ACC112 (cell line): ENCODE measurements around the gene SLCO2A1.

Experiments used
- H2AFZ ChIP-seq: fragments of 200-600 bp; sonication (generic); one replicate; pipeline ENCODE4 v1.6.0; 2017; ENCODE audit warnings: antibody characterized with exemption, low read length; ENCODE audit not compliant: unreplicated experiment
- H3K27ac ChIP-seq: fragments of 200-600 bp; sonication (generic); 2 replicates; pipeline ENCODE4 v1.5.1; 2014; ENCODE audit warnings: low read depth, mild to moderate bottlenecking, antibody characterized with exemption, low read length, moderate library complexity
- H3K27me3 ChIP-seq: fragments of 200-600 bp; sonication (generic); 2 replicates; pipeline ENCODE4 v1.6.1; 2014; ENCODE audit warnings: mild to moderate bottlenecking, antibody characterized with exemption, low read length, moderate library complexity, mixed read lengths; ENCODE audit not compliant: insufficient read depth
- H3K36me3 ChIP-seq: fragments of 200-600 bp; sonication (generic); 2 replicates; pipeline ENCODE4 v1.6.1; 2016; ENCODE audit warnings: mild to moderate bottlenecking, antibody characterized with exemption, low read length, moderate library complexity, mixed read lengths; ENCODE audit not compliant: insufficient read depth
- H3K4me1 ChIP-seq: fragments of 200-600 bp; sonication (generic); one replicate; pipeline ENCODE4 v1.6.1; 2016; ENCODE audit warnings: low read length, mixed read lengths; ENCODE audit not compliant: insufficient read depth, unreplicated experiment, control insufficient read depth
- H3K4me3 ChIP-seq: fragments of 200-600 bp; sonication (generic); 2 replicates; pipeline ENCODE4 v1.5.1; 2014; ENCODE audit warnings: mild to moderate bottlenecking, low read depth, low read length
- H3K79me2 ChIP-seq: fragments of 200-600 bp; sonication (generic); one replicate; pipeline ENCODE4 v1.6.0; 2016; ENCODE audit warnings: low read length; ENCODE audit not compliant: control insufficient read depth, unreplicated experiment, insufficient read depth

Gene SLCO2A1

GRCh38 chr3:133965013-133965570 is 64.6 kb downstream of the SLCO2A1 start:
- H2AFZ ChIP-seq: no peak overlapping the region
- H3K36me3 ChIP-seq: no peaks in the 10 kb centered on the region

DNA sequence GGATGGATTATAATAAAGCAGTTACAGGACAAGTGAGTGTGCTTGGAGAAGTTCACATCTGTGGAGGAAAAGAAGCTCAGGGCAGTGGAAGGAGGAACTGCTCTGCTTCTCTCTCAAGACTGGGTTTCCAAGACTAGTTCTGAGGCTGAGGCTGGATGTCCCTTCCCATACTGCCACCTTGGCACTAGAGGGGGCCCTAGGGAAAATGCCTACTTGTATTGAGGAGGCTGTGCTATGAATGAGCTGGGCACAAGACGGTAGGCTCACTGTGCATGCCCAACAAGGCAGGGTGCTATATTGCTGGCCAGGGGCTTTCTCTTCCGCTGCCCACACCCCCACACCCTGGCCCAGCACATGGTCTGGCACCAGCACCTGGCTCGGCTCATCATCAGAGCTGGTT is 65.2 kb downstream of the SLCO2A1 start:
- H3K27ac ChIP-seq: no peak overlapping the region
- H2AFZ ChIP-seq: no peak overlapping the region
- no peaks in the 10 kb centered on the region for H3K79me2 ChIP-seq
- no peak overlapping the region for H3K4me3 ChIP-seq
- peaks cover 19% of the 10 kb centered on the region for H3K4me1 ChIP-seq
- H3K36me3 ChIP-seq: no peaks in the 10 kb centered on the region
- no peaks in the 10 kb centered on the region for H3K27me3 ChIP-seq

More at GRCh38 chr3:133965013-133965570, 64.6 kb downstream of the SLCO2A1 start:
- H3K4me1 ChIP-seq: peaks cover 19% of the 10 kb centered on the region
- no peaks in the 10 kb centered on the region for H3K27me3 ChIP-seq
- H3K79me2 ChIP-seq: no peaks in the 10 kb centered on the region
- H3K27ac ChIP-seq: no peak overlapping the region
- H3K4me3 ChIP-seq: no peak overlapping the region

GRCh38 chr3:133963657-133964396 is 65.9 kb downstream of the SLCO2A1 start:
- Histone ChIP-seq H3K4me3 (no peak overlapping the region), H2AFZ (no peak overlapping the region), H3K79me2 (no peaks in the 10 kb centered on the region), H3K4me1 (peaks cover 19% of the 10 kb centered on the region), H3K27me3 (no peaks in the 10 kb centered on the region), H3K36me3 (no peaks in the 10 kb centered on the region), H3K27ac (no peak overlapping the region)

GRCh38 chr3:133962849-133963248 is 66.9 kb downstream of the SLCO2A1 start:
- Histone ChIP-seq H2AFZ (no peak overlapping the region), H3K36me3 (no peaks in the 10 kb centered on the region), H3K4me3 (no peak overlapping the region), H3K27me3 (no peaks in the 10 kb centered on the region), H3K79me2 (no peaks in the 10 kb centered on the region), H3K27ac (no peak overlapping the region), H3K4me1 (peaks cover 19% of the 10 kb centered on the region)

GRCh38 chr3:133958071-133958805 is 71.5 kb downstream of the SLCO2A1 start:
- no peak overlapping the region for H3K27ac ChIP-seq
- H2AFZ ChIP-seq: no peak overlapping the region
- no peak overlapping the region for H3K4me3 ChIP-seq
- no peaks in the 10 kb centered on the region for H3K79me2 ChIP-seq
- peaks cover 11% of the 10 kb centered on the region for H3K4me1 ChIP-seq
- H3K36me3 ChIP-seq: no peaks in the 10 kb centered on the region
- no peaks in the 10 kb centered on the region for H3K27me3 ChIP-seq

DNA sequence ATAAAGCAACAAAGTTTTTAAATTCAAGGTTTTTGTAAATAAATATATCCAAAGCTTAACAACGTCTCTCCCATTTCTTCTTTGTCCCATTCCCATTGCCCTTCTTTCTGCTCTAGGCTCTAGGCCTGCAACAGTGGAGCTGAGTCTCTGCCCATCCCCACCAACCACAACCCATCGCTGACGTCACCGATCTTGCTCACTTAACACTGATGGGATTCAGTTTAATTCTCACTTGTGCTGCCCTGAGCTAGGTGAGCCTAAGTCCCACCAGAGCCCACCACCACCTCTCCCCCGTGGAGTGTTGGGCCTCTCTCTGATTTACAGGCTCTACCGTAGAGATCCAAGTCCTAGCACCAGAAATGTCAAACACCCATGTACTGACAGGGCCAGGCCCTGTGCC is 72.7 kb downstream of the SLCO2A1 start:
- no peak overlapping the region for H3K4me3 ChIP-seq
- H2AFZ ChIP-seq: no peak overlapping the region
- H3K27ac ChIP-seq: no peak overlapping the region

GRCh38 chr3:133956353-133956752 is 73.4 kb downstream of the SLCO2A1 start:
- Histone ChIP-seq H3K4me1 (no peaks in the 10 kb centered on the region), H3K36me3 (no peaks in the 10 kb centered on the region), H3K27ac (no peak overlapping the region), H3K79me2 (no peaks in the 10 kb centered on the region), H3K27me3 (no peaks in the 10 kb centered on the region), H3K4me3 (no peak overlapping the region), H2AFZ (no peak overlapping the region)

More for the DNA sequence above, 72.7 kb downstream of the SLCO2A1 start:
- H3K79me2 ChIP-seq: no peaks in the 10 kb centered on the region
- no peaks in the 10 kb centered on the region for H3K4me1 ChIP-seq
- no peaks in the 10 kb centered on the region for H3K36me3 ChIP-seq
- H3K27me3 ChIP-seq: no peaks in the 10 kb centered on the region

- Histone ChIP-seq H2AFZ (no peak overlapping the region), H3K79me2 (no peaks in the 10 kb centered on the region), H3K36me3 (no peaks in the 10 kb centered on the region), H3K27ac (no peak overlapping the region), H3K4me1 (no peaks in the 10 kb centered on the region), H3K27me3 (no peaks in the 10 kb centered on the region), H3K4me3 (no peak overlapping the region)
These were observed 73.8 kb downstream of the SLCO2A1 start for GRCh38 chr3:133955892-133956291.

- Histone ChIP-seq H3K36me3 (no peaks in the 10 kb centered on the region), H3K4me1 (no peaks in the 10 kb centered on the region)
These were observed 74.9 kb downstream of the SLCO2A1 start for GRCh38 chr3:133954717-133955360.

DNA sequence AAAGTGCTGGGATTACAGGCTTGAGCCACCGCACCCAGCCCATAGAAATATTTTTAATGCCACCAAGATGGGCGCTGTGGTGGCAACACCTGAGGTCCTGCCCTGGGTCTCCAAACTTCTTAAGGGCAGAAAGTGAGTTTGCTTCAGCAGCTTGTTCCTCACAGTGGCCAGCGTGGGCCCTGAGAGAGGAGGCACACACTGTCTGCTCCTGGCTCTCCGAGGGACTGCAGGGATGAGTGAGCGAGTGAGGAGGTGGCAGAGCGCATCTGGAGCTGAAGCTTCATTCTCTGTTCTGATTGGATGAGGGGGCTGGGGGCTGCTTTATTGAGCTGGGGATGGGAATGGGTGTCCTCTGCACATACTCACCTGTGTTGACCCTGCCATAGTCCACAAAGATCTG is 76.4 kb downstream of the SLCO2A1 start:
- H2AFZ ChIP-seq: no peak overlapping the region
- H3K27me3 ChIP-seq: no peaks in the 10 kb centered on the region
- peaks cover 2% of the 10 kb centered on the region for H3K4me1 ChIP-seq
- no peak overlapping the region for H3K27ac ChIP-seq
- no peaks in the 10 kb centered on the region for H3K79me2 ChIP-seq
- H3K36me3 ChIP-seq: no peaks in the 10 kb centered on the region
- no peak overlapping the region for H3K4me3 ChIP-seq

More at GRCh38 chr3:133954717-133955360, 74.9 kb downstream of the SLCO2A1 start:
- Histone ChIP-seq H3K4me3 (no peak overlapping the region), H2AFZ (no peak overlapping the region), H3K79me2 (no peaks in the 10 kb centered on the region), H3K27me3 (no peaks in the 10 kb centered on the region), H3K27ac (no peak overlapping the region)
